HK-2 (cell line): ENCODE results near the gene PVR.
"Not testable (repeated sequence)": the region's sequence is repeated elsewhere in the genome, so short reads cannot be mapped to it uniquely, and the experiment has no call there.

ENCODE experiments used
- DNase-seq: peaks from one replicate; pipeline ENCODE4 v3.0.0-alpha.2; 2018; ENCODE audit not compliant: unreplicated experiment

The PVR gene

DNA sequence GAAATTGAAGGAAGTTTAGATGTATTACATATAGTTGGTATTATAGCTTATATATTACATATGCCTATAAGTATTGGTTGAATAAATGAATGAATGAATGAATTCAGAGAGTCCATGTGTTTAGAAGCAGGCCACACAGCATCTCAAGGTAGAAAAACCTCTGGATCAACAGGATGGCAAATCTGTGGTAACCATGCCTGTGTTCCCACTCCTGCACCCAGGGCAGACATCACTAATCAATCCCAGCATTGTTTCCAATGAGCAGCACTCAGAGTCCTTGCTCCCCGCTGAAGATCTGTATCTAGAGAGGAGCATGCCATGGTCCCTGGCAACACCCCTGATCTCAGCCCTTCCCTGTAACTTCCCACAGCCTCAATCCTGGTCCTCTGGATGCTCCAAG lies 28.5 kb downstream of the PVR start:
- no peak for DNase-seq

DNA sequence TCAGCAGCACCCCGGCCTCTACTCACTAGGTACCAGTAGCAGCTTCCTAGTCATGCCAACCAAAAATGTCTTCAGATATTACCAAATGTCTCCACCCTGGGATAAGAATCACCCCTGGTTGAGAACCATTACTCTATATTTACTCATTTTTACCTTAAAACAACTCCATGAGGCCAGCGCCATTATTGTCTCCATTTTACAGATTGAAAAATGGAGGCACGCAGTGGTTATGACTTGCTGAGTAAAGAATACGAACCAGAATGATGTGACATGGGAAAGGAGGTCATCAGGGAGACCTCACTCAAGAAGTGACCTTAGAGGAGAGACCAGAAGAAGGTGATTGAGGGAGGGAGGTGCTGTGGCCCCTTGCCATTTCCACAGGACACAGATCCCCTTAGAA lies 29.8 kb downstream of the PVR start:
- no peak for DNase-seq

DNA sequence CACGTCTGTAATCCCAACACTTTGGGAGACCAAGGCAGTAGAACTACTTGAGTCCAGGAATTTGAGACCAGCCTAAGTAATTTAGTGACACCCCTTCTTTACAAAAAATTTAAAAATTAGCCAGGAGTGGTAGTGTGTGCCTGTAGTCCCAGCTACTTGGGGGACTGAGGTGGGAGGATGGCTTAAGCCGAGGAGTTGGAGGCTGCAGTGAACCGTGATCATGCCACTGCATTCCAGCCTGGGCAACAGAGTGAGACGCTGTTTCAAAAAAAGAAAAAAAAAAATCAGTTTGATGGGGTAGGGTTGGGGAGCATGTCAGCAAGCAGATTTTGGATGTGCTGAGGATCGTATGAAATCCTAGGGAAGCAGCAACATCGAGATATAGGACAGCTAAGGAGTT lies 31.8 kb downstream of the PVR start:
- no peak for DNase-seq

DNA sequence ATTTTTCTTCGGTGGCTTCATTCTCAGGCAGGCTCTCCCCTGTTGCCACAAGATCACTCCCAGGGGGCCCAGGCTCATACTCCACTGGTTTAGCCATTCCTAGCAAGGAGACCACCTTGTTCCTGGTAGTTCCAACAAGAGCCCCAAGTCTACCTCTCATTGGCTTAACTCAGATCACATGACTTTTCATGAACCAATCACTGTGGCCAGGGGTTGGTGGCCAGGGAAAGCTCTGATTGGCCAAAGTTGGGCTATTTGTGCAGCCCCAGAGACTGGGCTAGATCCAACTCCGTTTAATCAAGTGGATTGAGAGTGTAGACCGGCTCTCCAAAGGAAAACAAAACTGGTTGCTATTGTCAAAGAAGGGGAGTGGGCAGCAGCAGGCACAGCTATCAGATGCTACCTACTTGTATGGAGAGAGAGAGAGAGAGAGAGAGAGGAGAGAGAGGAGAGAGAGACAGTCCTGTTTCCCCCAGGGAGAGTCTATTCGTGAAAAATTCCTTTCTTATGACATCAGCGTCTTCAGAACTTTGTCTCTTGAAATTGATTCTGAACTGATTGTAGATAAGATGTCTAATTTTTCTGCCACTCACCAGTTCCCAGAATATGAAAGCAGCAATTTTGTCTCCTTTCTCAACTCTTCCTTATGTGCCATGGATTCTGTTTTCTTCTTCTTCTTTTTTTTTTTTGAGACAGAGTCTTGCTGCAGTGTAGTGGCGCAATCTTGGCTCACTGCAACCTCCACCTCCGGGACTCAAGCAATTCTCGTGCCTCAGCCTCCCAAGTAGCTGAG lies 33.5 kb downstream of the PVR start:
- no peak for DNase-seq

DNA sequence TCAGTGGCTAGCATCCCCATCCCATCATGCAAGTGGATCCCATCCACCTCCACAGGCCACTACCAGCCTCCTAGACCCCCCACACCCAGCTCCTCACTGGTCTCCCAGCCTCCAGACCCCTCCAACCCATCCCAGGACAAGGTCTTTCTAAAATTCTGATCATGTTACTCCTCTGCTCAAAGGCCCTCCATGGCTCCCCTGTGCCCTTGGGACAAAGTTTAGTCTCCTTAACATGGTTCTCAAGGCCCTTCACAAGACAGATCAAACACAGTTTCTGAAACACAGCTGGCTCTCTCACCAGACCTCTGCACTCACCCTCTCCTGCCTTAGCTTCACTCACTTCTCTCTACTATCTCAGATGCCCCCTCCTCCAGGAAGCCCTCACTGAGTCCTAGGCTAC lies 36.8 kb downstream of the PVR start:
- no peak for DNase-seq

DNA sequence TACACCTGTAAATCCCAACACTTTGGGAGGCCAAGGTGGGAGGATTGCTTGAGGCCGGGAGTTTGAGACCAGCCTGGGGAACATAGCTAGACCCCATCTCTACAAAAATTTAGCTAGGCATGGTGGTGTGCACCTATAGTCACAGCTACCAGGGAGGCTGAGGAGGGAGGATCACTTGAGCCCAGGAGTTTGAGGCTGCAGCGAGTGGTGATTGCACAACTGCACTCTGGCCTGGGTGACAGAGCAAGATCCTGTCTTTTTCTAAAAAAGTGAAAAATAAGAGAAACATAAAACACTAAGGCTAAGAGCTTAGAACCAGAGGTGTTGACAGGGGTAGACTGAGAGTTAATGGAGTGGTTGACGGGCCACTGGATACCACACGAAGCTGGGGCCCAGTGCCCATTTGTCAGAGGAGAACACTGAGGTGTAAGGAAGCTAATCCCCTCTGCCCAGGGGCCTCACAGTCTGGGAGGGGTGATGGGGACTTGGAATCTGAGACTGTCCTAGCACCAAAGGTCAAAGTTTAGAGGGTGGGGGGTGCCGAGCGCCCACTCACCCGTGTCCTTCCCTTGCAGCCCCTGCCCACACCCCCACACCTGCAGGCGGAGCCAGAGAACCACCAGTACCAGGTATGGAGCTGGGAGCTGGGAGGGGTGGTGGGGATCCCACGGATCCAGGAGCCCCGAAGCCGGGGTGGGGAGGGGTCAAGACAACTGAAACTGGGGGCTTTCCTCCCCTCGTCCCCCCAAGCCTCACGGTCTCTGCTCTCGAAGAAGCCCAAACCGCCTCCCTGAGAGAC lies 38.5 kb downstream of the PVR start:
- DNase-seq: no peak

DNA sequence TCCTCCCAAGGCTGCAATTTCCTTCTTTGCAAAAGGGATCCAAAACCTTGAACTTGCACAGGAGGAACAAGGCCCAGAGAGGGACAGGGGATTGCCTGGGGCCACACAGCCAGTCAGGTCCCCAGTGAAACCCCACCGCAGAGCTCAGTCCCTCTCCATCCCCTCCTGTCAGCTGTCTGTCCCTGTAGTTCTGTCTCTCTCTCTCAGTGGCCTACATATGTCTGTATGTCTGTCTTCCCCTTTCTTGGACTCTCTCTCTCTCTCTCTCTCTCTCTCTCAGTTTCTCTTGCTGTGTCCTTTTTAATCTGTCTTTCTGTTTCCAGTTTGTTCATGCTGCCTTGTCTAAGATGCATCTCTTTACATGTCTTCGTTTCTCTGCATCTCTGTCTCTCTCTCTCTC lies 39.1 kb downstream of the PVR start:
- no peak for DNase-seq

DNA sequence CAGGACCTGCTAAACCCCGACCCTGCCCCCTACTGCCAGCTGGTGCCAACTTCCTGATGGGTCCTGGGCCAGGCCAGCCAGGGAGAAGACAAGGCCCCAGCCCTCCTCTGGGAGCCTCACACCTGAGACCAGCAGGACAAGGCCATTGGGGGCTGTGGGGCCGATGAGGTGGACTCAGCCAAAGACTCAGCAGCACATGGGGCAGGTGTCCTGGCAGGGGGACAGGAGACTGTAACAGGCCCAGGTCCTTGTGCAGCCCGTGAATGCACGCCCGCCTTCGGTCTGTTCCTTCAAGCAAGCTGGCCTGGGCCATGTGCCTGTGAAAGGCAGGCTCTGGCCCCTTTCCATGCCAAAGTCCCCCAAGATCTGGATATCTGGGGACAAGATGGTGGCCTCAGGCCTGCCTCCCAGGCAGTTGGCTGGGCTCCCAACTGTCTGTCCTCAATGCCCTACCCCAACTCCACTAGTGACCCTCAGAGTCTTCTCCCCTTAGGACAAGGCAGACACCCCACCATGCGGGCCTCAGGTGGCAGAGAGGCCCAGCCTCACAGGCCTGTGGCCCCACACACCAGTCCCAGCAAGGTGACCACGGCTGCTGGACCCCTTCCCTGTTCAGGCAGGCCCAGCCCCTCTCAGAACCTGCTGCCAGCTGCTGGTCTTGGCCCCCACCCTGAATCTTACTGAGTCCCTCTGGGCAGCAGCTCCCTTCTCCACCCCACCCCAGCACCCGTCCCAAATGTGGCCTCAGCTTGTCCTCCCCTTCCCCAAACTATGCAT lies 39.9 kb downstream of the PVR start:
- no peak for DNase-seq

DNA sequence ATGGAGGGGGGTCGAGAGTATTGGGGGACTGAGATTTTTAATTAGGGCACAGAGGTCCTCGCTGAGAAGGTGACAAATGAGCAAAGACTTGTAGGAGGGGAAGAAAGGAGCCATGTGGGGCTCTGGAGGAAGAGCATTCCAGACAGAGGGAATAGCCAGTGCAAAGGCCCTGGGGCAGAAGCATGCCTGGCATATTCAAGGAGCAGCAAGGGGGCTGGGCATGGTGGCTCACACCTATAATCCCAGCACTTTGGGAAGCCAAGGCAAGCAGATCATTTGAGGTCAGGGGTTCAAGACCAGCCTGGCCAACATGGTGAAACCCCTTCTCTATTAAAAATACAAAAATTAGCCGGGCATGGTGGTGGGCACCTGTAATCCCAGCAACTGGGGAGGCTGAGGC lies 40.7 kb downstream of the PVR start:
- not testable (repeated sequence) for DNase-seq

DNA sequence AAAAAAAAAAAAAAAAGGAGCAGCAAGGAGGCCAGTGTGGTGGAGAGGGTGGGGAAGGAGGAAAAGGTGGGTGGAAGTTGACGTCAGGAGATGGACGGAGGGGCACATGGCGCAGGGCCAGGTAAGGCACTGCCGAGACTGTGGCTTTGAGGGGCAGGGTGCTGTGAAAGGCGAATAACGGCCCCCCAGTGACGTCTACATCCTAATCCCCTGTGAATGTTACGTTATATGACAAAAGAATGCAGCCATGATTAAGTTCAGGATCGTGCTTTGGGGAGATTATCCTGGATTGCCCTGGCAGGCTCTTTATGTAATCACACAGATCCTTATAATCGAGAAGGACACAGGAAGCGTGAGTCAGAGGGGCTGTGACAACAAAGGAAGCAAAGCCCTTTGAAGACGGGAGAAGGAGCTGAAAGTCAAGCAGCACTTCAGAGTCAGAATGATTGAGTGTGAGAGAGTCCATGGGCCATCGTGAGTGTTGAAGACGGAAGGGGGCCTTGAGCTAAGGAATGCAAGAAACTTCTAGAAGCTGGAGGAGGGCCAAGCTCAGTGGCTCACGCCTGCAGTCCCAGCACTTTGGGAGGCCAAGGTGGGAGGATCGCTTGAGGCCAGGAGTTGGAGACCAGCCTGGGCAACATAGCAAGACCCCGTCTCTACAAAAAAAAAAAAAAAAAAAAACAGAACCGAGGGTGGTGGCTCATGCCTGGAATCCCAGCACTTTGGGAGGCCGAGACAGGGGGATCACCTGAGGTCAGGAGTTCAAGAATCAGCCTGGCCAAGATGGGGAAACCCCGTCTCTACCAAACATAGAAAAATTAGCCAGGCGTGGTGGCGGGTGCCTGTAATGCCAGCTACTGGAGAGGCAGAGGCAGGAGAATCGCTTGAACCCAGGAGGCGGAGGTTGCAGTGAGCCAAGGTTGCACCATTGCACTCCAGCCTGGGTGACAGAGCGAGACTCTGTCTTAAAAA lies 41.5 kb downstream of the PVR start:
- DNase-seq: peak; percentile 61

DNA sequence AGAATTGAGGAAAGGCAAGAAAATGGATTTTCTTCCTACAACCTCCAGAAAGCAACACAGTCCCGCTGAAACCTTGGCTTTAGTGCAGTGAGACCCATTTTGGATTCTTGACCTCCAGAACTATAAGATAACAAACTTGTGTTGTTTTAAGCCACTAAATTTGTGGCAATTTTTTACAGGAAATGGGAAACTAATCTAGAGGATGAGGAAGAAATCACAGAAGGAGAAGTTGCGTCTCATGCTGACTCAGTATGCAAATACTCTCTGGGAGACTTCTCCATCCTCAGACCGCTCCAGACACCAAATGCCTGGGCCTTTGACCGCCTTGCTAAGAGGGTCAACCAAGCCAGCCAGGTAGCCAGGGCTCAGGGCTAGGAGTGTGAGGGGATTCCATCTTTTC lies 42.2 kb downstream of the PVR start:
- no peak for DNase-seq

DNA sequence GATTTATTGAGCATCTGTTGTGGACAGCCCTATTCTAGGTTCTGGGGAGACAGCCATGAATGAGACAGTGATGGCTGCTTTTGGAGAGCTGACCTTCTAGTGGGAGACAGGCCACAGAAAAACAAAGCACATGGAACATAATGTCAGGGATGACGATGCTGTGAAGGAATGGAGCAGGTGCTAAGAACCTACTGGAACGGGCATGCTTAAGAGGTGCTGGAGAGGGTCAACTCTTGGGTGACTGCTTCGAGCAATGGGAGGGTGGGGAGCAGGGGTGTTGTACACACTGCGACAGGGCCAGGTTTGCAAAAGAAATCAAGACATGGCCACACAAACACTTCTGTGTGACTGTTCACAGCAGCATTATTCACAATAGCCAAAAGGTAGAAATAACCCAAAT lies 43.2 kb downstream of the PVR start:
- DNase-seq: no peak

DNA sequence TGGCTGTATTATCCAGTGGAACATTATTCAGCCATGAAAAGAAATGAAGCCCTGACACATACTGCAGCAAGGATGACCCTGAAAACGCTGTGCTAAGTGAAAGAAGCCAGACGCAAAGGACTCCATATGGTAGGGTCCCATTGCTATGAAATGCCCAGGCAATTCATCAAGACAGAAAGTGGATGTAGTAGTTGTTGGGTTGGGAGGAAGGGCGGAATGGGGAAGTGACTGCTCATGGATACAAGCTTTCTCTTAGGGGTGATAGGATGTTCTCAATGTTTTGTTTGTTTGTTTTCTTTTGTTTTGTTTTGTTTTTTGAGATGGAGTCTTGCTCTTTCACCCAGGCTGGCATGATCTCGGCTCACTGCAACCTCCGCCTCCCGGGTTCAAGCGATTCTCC lies 44.2 kb downstream of the PVR start:
- no peak for DNase-seq

DNA sequence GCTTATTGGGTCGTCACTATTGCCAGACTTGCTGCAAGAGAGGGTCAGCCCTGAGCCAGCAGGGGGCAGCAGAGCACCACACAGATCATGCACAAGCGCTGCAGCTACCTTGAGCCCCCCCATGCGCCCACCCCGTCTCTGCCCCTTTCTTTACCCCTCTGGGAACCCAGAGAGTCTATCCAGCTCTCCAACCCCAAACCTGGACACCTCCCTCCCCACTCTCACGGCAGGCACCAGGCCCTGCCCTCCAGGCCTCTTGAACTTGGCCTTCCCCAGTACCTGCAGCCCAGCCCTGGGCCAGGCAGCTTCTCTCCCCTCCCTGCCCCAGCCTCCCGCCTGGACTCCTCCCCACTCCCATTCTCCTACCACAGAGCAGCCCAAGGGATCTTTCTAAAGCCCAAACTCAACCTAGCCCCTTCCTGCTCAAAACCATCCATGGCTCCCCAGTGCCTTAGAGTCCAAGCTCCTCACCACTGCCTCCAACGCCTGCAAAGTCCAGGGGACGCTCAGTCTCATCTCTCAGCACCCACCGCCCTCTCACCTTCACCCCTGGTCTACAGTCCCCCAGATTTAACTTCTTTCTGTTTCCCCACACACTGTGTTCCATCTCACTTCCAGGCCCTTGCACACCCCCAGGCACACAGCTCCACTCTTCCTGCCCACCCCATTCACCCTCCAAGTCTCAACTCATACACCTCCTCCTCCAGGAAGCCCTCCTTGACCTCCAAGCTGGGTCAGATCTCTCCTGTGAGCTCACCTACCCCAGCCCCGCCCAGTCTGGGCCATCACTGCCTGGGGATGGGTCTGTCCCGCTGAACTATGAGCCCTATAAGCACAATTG lies 45.8 kb downstream of the PVR start:
- peak; percentile 74 for DNase-seq

DNA sequence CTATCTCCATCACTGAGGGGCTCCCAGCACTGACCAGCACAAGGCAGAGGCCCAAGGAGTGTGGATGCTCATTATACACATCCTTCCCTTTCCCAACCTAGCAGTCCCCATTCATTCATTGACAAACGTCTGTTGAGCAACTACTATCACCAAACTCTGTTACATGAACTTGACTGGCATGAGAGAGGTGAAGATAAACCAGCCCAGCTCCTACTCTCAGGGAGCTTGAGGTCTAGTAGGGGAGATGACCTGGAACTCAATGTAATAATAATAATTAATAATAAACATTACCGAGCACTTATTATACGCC lies 46.4 kb downstream of the PVR start:
- DNase-seq: no peak

DNA sequence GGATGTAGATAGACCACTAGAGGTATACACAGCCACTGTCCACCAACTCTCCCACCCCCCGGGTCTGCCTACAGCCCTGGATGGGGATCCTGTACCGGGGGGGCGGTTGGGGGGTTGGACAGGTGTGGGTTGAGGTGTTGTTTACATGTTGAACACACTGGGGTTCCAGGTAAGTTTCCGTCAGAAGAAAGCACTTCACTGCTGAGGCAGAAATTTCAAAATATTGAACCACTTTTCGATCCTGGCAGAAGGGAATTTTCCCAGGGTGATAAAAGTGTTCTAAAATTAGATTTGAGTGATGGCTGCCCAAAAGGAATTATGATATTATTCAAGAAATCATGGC lies 48.6 kb downstream of the PVR start:
- no peak for DNase-seq

DNA sequence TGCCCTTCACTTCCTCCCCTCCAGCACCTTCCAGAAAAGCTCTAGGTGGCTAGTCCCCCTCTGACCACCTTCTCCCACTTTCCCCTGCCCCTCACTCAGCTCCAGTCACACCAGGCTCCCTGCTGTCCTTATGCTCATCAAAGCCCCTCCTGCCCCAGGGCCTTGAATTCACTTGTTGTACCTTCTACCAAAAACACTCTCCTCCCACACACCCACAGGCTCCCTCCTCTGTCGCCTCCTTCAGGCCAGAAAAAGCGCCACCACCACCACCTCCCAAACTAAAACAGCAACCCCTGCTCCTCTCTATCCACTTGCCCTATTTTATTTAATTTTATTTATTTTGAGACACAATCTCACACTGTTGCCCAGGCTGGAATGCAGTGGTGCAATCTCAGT lies 50.5 kb downstream of the PVR start:
- DNase-seq: no peak

DNA sequence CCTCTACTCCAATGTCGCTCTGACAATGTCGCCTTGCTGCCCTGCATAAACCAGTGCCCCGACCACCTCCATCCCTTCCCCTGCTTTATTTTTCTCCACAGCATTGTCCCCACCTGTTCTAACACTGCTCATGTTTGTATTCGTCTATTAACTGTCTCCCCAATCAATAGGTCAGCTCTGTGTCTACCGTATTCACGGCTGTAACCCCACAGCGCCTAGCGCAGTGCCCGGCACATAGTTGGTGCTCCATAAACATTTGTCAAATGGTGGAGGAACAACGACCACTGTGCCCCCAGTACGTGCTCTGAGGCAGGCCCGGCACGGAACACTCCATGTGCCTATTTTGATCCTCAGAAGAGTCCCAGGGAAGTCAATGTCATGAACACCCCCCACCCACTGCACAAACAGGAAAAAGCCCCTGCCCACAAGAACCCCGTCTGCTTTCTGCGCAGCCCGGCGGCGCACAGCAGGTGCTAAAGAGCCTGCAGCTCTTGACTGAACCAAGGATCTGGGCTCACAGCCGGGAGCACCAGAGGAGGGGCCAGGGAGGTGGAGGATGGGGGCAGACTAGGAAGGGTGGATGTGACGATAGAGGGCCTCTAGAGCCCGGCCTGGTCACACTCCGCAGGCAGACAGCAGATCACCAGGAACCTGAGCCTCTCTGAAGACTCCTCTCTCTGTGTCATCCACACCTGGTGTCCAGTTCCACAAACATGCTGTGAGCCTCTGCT lies 53.4 kb downstream of the PVR start:
- DNase-seq: no peak

DNA sequence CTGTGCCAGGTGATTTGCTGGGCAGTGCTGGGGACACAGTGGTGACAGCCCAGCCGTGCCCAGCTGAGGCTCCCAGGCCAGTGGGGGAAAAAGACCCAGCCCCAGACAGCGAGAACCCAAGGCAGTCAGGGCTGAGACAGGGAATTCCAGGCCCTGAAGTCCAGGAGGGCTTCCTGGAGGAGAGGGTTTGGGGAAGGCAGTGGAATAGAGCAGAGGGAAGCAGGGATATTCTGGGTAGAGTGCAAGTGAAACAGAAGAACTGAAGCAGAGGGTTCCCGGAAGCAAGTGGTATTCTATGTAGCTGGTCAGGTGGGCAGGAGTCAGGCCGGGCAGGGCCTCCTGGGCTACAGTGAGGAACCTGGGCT lies 53.9 kb downstream of the PVR start:
- DNase-seq: no peak

DNA sequence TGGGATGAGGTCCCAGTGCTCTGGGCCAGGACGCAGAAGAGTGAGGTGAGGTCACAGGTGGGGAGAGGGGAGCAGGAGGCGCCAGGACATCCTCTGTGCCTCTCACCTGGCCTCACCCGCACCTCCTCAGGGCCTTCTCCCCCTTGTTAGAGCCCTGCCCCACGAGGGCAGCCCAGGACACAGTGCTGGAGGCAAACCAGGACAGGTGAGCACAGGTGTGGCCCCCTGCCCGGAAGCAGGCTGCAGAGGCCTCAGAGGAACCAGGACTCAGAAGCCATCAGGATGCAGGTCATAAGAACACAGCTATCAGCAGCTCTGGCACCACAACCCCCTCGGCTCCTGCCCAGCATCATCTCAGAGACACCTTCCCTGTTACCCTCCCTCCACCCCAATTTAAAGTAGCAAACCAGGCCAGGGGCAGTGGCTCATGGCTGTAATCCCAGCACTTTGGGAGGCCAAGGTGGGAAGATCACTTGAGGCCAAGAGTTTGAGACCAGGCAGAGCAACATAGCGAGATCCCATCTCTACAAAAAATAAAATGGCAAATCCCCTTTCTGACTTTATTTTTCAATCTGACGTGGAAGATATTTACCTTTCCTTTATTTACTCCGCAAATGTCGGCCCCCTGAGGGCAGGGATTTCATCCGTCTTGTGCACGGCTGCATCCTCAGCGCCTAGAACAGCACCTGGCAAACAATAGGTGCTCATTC lies 54.9 kb downstream of the PVR start, which contains the start of gene CEACAM16:
Gene CEACAM16 (plus strand): TSS at position 660 of the 710 bp plus-strand sequence. CDS start 2,306 bp downstream, outside the sequence.
- DNase-seq: no peak
